GM11168 (cell line): ENCODE data around the gene RRBP1.

ENCODE experiments used
- in situ Hi-C: fragments of 300-500 bp; cut with MboI; formaldehyde crosslinking; loops from one replicate; pipeline ENCODE4 v1.12.0; 2022; ENCODE audit warnings: low sequenced_read_pairs; ENCODE audit not compliant: unreplicated experiment

RRBP1 gene

DNA sequence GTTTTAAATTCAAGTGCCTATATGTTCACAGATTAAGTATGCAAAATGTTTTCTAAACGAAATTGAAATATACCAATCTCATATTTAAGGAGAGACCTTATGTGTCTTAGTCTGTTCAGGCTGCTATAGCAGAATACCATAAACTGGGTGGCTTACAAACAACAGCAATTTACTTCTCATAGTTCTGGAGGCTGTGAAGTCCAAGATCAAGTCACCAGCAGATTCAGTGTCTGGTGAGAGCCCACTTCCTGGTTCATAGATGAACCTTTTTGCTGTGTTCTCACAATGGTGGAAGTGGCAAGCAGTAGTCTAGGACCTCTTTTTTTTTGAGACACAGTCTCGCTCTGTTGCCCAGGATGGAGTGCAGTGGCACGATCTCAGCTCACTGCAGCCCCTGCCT is 115.7 kb downstream of the RRBP1 start:
- in situ Hi-C loops: no loop called here

DNA sequence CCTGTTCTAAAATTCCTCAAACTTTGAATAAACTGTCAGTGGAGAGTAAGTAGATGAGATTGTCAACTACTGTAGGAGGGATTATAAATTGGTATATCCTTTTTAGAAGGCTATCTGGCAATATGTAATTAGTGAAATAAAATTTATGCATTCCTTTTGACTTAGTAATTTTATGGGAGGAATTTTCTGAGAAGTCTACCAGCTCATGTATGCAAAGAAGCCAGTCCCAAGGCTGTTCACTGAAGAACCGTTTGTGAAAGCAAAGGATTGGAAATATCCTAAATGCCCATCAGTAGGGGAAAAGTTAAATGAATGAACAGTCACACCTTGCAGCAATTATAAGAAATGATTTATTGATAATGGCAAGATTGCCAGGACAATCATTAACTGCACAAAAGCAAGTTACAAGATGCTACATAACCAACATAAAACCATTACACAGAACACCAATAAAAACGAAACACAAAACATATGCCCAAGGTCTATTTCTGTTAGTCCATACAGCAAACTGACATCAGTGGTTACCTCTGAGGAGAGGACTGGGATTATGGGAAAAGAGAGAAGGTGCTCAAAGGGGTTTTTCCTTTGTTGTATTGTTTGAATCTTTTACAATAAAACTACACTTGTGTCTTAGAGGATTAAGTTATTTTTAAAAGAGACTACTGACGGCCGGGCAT is 116.7 kb downstream of the RRBP1 start:
- in situ Hi-C loops: no loop called here
